Activated naive CD8-positive, alpha-beta T cell treated with anti-CD3 and anti-CD28 coated beads, Interleukin-2, amount 10 ng/mL, durations not matched to agents 7 days and 5 days (primary cell): Measurements from ENCODE around the gene SLC39A11. TPM values are rescaled to one million over a fixed set of nuclear protein-coding genes. Genes with fewer than 3 reads are reported as not detected.

Source experiments
- ATAC-seq: fragments of 150-1000 bp; cut with Tn5 transposase; one replicate; pipeline ENCODE4 v1.10.0; 2021; ENCODE audit warnings: low read depth, moderate library complexity
- POLR2A ChIA-PET: fragments of 350-600 bp; sonication (Branson Sonifier 250); formaldehyde crosslinking; loops from one replicate; lab custom pipeline; 2021; ENCODE audit warnings: antibody characterized with exemption; lab: Charles Lee
- DNase-seq: peaks from one replicate; pipeline ENCODE4 v3.0.0; 2021
- H3K27ac Mint-ChIP-seq: one replicate; pipeline ENCODE4 v1.8.0; 2022; ENCODE audit warnings: mild to moderate bottlenecking, mixed read lengths
- H3K27me3 Mint-ChIP-seq: one replicate; pipeline ENCODE4 v1.8.0; 2022; ENCODE audit warnings: mild to moderate bottlenecking, moderate library complexity, mixed read lengths
- H3K36me3 Mint-ChIP-seq: one replicate; pipeline ENCODE4 v1.8.0; 2021; ENCODE audit warnings: mild to moderate bottlenecking, mixed read lengths
- H3K4me1 Mint-ChIP-seq: one replicate; pipeline ENCODE4 v1.8.0; 2021; ENCODE audit warnings: mixed read lengths
- H3K4me3 Mint-ChIP-seq: one replicate; pipeline ENCODE4 v1.8.0; 2022; ENCODE audit warnings: mild to moderate bottlenecking, moderate library complexity, mixed read lengths
- H3K9me3 Mint-ChIP-seq: one replicate; pipeline ENCODE4 v1.8.0; 2021; ENCODE audit warnings: mixed read lengths
- total RNA-seq, 2 experiments: library from RNA; stranded (reverse); gene quantifications; one replicate each; pipeline ENCODE4 v1.2.3, GENCODE V29; 2021

Gene SLC39A11
- total RNA-seq, 2 experiments from 2014 or later, result 18.2 to 18.8 TPM

DNA sequence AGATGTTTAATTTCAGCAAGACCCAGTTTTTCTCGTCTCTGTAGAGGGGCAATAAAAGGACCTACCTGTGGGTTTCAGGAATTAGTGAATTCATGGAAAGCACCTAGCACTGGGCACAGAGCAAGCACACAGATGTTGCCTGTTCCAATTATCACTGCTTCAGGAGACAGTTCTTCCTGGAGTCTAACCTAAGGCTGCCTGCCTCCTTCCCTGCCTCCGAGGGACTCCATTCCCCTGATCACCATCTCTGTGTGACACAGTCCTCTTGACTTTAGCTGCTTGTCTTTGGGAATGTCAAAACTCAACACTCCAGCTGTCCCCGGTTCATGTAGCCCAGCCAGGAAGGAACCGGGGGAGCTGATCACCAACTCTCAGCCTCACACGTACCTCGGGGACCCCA, 474.9 kb downstream of the SLC39A11 start:
- peaks cover 71% of the 10 kb centered on the region for H3K27me3 Mint-ChIP-seq
- H3K9me3 Mint-ChIP-seq, result no peaks in the 10 kb centered on the region
- POLR2A ChIA-PET, result no interaction called here
- no peak for DNase-seq
- ATAC-seq, result no peak
- H3K4me3 Mint-ChIP-seq, result peak overlapping the region; percentile 30
- peaks cover 9% of the 10 kb centered on the region for H3K4me1 Mint-ChIP-seq
- H3K36me3 Mint-ChIP-seq, result no peaks in the 10 kb centered on the region
- no peak overlapping the region for H3K27ac Mint-ChIP-seq

DNA sequence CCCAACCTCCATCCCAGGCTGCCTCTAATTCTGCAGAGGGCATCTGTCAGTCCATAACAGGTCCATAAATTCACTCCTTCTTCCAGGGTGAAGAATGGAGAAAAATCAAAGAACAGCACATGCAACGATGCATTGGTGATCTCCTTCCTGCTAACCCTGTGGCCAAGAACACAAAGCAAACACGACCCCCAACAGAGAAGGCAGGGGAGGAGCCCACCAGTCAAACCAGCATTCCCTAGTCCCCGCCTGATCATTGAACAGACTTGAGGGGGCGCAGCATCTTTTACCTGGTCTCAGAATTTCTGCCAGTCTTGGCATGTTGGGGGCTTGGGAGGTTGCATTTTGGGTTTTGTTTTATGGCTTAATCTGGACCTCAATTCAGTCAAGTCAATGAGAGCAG, 476.0 kb downstream of the SLC39A11 start:
- Mint-ChIP-seq H3K27me3 (peaks cover 70% of the 10 kb centered on the region), H3K9me3 (no peaks in the 10 kb centered on the region), H3K36me3 (no peaks in the 10 kb centered on the region), H3K27ac (no peak overlapping the region), H3K4me3 (no peak overlapping the region), H3K4me1 (peaks cover 9% of the 10 kb centered on the region)
- DNase-seq (no peak), ATAC-seq (no peak)
- POLR2A ChIA-PET, result no interaction called here

DNA sequence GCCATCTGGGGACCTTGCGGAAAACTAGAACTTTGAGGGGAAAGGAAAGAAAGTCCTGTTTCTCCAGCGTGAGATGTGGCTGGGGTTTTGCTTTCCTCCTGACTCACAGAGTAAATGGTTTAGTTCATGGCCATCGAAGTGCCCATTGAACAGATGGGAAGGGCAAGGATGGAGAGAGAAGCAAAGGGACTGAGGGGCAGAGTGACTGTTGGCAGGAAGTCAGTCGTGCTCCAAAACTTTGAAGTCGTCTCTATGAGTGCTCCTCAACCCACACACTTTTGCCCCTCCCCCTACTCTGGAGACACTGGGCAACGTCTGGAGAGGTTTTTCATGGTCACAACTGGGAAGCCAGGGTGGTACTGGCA, 476.9 kb downstream of the SLC39A11 start:
- H3K27me3 Mint-ChIP-seq, result peaks cover 75% of the 10 kb centered on the region
- peaks cover 9% of the 10 kb centered on the region for H3K4me1 Mint-ChIP-seq
- ATAC-seq (no peak), DNase-seq (no peak)
- H3K9me3 Mint-ChIP-seq, result no peaks in the 10 kb centered on the region
- POLR2A ChIA-PET, result no interaction called here
- H3K4me3 Mint-ChIP-seq, result no peak overlapping the region
- no peak overlapping the region for H3K27ac Mint-ChIP-seq
- no peaks in the 10 kb centered on the region for H3K36me3 Mint-ChIP-seq

DNA sequence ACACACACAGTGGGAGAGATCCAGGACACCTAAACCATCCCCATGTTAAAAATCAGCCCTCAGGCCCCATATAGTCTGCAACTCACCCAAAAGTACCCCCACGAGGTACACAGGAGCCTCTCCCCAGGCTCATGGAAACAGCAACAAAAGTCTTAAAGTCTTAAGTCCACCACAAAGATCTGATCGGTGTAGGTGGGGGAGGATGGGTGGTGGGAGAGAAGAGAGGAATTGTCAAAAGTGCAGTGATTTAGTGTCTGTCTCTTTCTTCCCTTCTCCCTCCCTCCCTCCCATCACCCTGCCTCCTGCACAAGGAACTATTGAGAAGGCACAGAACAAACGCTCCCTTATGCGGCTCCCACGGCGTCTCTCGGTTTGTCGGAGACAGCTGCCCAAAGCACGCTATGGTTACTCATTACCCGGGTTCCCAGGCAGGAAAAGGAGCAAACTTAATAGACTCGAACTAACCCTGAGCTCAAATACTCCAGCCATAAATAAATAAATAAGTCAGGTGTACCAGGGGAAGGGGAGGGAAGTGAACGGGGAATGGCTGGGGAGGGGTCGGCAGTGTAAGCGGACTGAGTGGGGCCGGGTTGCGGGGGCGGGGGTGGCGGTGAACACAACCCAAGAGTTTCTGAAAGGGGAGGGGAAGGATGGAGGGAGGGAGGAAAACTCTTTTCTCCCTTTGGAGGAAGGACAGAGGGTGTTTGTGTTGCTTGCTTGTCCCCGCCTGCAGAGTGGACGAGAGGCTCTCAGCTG, 477.4 kb downstream of the SLC39A11 start:
- POLR2A ChIA-PET, result no interaction called here
- H3K4me1 Mint-ChIP-seq, result peaks cover 9% of the 10 kb centered on the region
- H3K27me3 Mint-ChIP-seq, result peaks cover 72% of the 10 kb centered on the region
- no peaks in the 10 kb centered on the region for H3K9me3 Mint-ChIP-seq
- H3K36me3 Mint-ChIP-seq, result no peaks in the 10 kb centered on the region
- no peak overlapping the region for H3K4me3 Mint-ChIP-seq
- ATAC-seq, result no peak
- DNase-seq, result no peak
- no peak overlapping the region for H3K27ac Mint-ChIP-seq

DNA sequence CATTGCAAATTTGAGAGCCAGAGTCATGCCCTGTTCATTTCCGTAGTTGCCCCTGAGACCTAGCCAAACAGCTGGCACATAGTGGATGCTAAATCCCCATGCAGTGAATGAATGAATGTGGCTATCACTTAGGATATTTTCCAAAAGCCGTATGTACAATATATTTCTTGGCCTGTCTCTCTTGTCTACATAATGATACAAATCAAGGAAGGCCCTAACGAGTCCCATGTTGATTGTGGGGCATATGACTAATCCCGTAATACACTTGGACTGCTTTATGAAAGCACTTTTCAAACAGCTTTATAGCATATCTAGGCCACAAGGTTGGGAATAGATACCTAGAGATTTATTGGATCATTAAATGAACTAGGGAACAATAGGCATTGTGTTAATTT, 478.0 kb downstream of the SLC39A11 start:
- ATAC-seq (no peak), DNase-seq (no peak)
- Mint-ChIP-seq H3K4me3 (no peak overlapping the region), H3K4me1 (peaks cover 9% of the 10 kb centered on the region), H3K27me3 (peaks cover 68% of the 10 kb centered on the region), H3K9me3 (no peaks in the 10 kb centered on the region), H3K36me3 (no peaks in the 10 kb centered on the region), H3K27ac (no peak overlapping the region)
- POLR2A ChIA-PET, result no interaction called here

DNA sequence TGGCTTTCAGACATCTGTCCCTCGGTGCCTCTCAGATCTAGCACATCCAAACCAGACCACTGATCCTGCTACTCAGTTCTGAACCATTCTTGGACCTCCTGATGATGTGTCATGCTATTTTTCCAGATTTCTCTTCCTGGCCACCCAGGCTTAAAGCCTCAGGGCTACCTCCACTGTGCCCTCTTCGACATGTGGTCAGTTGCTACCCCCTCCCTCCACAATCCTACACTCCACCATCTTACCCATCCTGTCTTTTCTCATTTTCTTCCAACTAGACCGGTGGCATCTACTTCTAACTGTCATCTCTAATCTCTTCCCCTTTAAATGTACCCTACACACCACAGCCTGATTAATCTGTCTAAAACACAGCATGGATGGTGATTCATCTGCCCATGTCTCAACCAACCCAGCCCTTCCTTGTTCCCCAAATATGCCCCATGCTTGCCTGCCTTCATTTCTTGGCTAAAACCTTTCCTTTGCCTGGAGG, 478.6 kb downstream of the SLC39A11 start:
- DNase-seq (no peak), ATAC-seq (no peak)
- H3K27me3 Mint-ChIP-seq, result peaks cover 64% of the 10 kb centered on the region
- H3K27ac Mint-ChIP-seq, result no peak overlapping the region
- H3K36me3 Mint-ChIP-seq, result no peaks in the 10 kb centered on the region
- peaks cover 9% of the 10 kb centered on the region for H3K4me1 Mint-ChIP-seq
- no peaks in the 10 kb centered on the region for H3K9me3 Mint-ChIP-seq
- POLR2A ChIA-PET, result no interaction called here
- no peak overlapping the region for H3K4me3 Mint-ChIP-seq

DNA sequence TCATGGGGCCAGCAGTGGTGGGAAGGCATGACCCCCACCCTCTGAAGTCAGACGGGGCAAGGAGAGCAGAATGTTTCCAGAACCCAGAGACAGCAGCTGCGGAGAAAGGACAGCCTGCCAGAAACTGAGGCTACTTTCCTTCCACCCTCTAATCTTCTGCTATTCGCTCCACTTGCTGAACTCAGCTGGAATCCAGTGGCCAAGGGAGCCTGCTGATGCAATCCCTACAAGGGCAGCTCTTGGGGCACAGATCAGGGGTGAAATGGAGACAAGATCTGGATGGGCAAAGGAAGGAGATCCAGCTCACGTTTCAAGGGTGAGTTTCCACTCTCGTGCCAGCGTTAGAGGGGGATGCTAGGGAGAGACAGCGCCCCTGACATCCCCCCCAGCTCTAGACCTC, 479.1 kb downstream of the SLC39A11 start:
- ATAC-seq, result no peak
- DNase-seq, result no peak
- Mint-ChIP-seq H3K27me3 (peaks cover 65% of the 10 kb centered on the region), H3K9me3 (peaks cover 3% of the 10 kb centered on the region), H3K4me3 (no peak overlapping the region), H3K36me3 (no peaks in the 10 kb centered on the region), H3K27ac (no peak overlapping the region), H3K4me1 (peaks cover 8% of the 10 kb centered on the region)
- POLR2A ChIA-PET, result no interaction called here

DNA sequence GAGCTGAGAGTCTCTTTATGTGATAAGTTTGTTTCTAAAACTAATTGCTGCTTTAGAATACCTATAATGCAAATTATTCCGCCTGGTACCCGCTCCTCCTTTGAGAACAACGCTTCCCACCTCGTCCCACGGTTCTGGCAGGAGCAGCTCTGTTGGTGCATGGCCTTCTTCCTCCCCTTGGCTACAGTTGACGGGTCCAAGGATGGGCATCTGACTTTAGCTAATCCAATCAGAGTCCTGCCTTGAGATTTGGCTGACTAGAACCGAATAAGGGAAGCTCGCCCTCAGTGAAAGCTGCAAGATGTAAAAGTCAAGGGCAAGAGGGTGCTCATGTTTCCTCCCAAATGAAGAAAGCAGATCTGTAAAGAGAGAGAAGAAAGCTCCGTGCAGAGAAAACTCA, 481.3 kb downstream of the SLC39A11 start:
- DNase-seq, result no peak
- POLR2A ChIA-PET, result no interaction called here
- H3K27me3 Mint-ChIP-seq, result peaks cover 47% of the 10 kb centered on the region
- no peaks in the 10 kb centered on the region for H3K36me3 Mint-ChIP-seq
- no peak overlapping the region for H3K27ac Mint-ChIP-seq
- H3K9me3 Mint-ChIP-seq, result peaks cover 10% of the 10 kb centered on the region
- H3K4me1 Mint-ChIP-seq, result no peaks in the 10 kb centered on the region
- no peak overlapping the region for H3K4me3 Mint-ChIP-seq
- ATAC-seq, result no peak

DNA sequence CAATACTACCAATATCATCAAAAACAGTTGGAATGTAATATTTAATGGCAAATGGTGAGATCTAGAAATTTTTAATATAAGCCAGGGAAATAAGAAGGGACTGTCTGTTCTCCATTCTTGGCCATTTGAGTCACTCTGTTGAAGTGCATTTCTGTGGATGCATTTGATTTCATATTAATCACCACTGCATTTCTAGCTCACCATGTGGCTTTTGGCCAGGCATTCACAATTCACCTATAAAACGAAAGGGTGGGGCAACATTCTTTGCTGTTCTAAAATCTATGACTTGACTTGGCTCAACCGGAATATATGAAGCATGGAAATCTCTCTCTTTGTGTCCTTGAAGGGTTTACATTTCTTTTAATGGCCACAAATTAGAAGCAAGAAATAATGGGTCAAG, 483.0 kb downstream of the SLC39A11 start:
- peaks cover 10% of the 10 kb centered on the region for H3K9me3 Mint-ChIP-seq
- peaks cover 35% of the 10 kb centered on the region for H3K27me3 Mint-ChIP-seq
- POLR2A ChIA-PET, result no interaction called here
- DNase-seq (no peak), ATAC-seq (no peak)
- no peaks in the 10 kb centered on the region for H3K4me1 Mint-ChIP-seq
- H3K36me3 Mint-ChIP-seq, result no peaks in the 10 kb centered on the region
- no peak overlapping the region for H3K27ac Mint-ChIP-seq
- no peak overlapping the region for H3K4me3 Mint-ChIP-seq

DNA sequence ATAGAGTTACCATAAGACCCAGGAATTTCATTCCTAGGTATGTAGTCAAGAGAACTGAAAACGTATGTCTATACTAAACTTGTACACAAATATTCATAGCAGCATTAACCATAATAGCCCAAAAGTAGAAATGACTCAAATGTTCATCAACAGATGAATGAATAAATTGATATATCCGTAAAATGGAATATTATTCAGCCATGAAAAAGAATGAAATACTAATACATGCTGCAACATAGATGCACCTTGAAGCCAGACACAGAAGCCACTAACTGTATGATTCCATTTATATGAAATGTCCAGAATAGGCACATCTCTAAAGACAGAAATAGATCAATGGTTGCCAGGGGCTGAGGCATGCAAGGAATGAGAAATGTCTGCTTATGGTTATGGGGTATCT, 484.1 kb downstream of the SLC39A11 start:
- no peaks in the 10 kb centered on the region for H3K4me1 Mint-ChIP-seq

DNA sequence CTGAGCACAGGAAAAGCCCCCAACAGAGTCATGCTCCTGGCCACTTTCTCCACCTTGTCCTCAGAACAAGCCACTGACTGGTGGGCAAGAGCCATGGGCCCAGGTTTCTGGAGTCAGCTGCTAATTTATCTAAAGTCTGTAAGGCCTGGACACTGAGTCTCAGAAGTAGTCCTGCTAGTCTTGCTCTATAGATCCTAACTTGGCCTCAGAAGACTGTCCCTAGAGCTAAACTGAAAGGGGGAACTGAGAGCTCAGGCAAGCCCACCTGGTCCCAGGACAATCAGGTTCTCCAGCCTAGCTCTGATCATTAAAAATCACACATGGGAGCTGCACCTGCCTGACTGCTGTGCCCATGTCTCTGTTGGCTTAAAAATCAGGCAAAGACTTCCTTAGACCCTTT, 485.8 kb downstream of the SLC39A11 start:
- Mint-ChIP-seq H3K27ac (no peak overlapping the region), H3K36me3 (no peaks in the 10 kb centered on the region)
- no peak for ATAC-seq

More for the DNA sequence above, 484.1 kb downstream of the SLC39A11 start:
- peaks cover 29% of the 10 kb centered on the region for H3K27me3 Mint-ChIP-seq
- DNase-seq (no peak), ATAC-seq (no peak)
- POLR2A ChIA-PET, result no interaction called here
- no peaks in the 10 kb centered on the region for H3K36me3 Mint-ChIP-seq
- H3K27ac Mint-ChIP-seq, result no peak overlapping the region
- peaks cover 10% of the 10 kb centered on the region for H3K9me3 Mint-ChIP-seq
- no peak overlapping the region for H3K4me3 Mint-ChIP-seq

DNA sequence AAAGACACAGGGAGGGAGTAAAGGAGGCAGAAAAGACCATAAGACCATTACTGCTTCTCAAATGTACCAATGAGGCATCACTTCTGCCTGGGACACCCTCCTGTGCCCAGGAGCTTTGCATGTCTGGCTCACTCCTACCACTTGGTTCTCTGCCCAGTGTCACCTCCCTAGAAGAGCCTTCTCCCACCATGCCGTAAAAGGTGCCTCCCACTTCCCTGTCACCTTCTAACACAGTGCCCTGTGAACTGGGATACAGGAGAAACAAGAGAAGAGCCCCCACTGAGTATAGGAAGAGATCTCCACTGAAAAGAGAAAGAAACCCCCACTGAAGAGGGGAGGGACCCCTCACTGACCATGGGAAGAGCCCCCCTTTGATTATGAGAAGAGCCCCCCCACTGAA, 486.9 kb downstream of the SLC39A11 start:
- no peaks in the 10 kb centered on the region for H3K4me1 Mint-ChIP-seq
- peaks cover 21% of the 10 kb centered on the region for H3K27me3 Mint-ChIP-seq
- no peak for DNase-seq
- peaks cover 10% of the 10 kb centered on the region for H3K9me3 Mint-ChIP-seq
- H3K36me3 Mint-ChIP-seq, result no peaks in the 10 kb centered on the region
- ATAC-seq, result no peak
- H3K27ac Mint-ChIP-seq, result no peak overlapping the region
- no peak overlapping the region for H3K4me3 Mint-ChIP-seq
- POLR2A ChIA-PET, result no interaction called here

More for the DNA sequence above, 485.8 kb downstream of the SLC39A11 start:
- H3K27me3 Mint-ChIP-seq, result peaks cover 29% of the 10 kb centered on the region
- POLR2A ChIA-PET, result no interaction called here
- H3K9me3 Mint-ChIP-seq, result peaks cover 10% of the 10 kb centered on the region
- DNase-seq, result no peak
- no peaks in the 10 kb centered on the region for H3K4me1 Mint-ChIP-seq
- H3K4me3 Mint-ChIP-seq, result no peak overlapping the region

DNA sequence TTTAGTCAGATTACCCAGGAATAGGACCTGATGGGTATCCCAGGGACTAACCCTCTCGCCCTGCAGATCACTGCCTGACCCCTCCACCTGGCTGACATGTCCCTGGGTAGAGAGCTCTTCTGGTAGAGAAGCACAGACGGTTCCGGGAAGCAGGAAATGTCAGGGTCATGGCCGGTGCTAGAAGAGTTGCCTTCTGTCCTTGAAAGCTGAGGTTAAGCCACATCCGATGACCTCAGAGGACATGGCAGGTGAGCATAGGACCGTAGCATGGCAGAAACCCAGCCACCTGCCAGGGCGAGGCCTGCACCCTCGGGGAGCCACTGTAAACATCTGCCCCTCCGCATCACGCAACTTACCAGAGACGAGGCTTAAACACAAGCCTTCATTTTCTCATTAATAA, 488.0 kb downstream of the SLC39A11 start:
- Mint-ChIP-seq H3K4me1 (no peaks in the 10 kb centered on the region), H3K36me3 (no peaks in the 10 kb centered on the region), H3K27ac (no peak overlapping the region), H3K4me3 (no peak overlapping the region), H3K9me3 (peaks cover 10% of the 10 kb centered on the region), H3K27me3 (peaks cover 25% of the 10 kb centered on the region)
- POLR2A ChIA-PET, result no interaction called here
- no peak for ATAC-seq
- no peak for DNase-seq

DNA sequence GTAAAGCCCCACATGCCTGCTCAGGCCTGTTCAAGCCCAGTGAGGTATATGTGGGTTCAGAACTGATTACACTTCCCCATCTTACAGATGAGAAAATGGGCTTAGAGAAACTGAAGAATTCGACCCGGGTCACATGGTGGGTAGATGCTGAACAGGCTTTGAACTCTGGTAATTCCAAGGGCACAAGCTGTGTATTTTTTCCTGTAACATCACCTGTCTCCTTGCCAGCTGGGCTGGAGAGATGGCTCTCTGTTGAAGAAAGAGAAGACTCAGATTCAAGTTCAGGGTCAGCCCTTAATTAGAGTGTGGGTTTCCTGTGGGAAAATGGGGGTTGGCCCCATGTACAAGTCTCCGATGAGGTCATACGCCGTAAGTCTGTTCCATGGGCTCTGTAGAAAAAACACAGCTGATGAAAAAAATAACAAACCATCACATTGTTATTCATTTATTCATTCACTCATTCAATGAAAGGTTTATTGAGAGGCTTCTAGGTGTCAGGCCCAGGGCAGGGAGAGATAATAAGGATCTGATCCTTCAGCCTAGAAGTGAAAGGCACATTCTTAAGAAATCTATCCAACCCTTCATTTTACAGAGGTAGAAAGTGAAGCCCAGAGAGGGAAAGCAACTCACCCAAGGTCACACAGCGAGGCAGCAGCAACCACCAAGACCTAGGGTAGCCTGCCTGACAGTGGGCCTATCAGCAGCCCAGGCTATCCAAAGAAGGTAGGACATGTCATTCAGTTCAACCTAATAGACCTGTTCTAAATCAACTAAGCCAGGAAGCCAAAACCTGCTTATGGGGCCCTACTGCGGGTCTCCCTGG, 488.9 kb downstream of the SLC39A11 start:
- no peaks in the 10 kb centered on the region for H3K4me1 Mint-ChIP-seq
- ATAC-seq (no peak), DNase-seq (no peak)
- H3K27ac Mint-ChIP-seq, result no peak overlapping the region
- peaks cover 25% of the 10 kb centered on the region for H3K27me3 Mint-ChIP-seq
- H3K36me3 Mint-ChIP-seq, result no peaks in the 10 kb centered on the region
- POLR2A ChIA-PET, result no interaction called here
- H3K9me3 Mint-ChIP-seq, result peaks cover 9% of the 10 kb centered on the region
- no peak overlapping the region for H3K4me3 Mint-ChIP-seq
